NOMO-1 treated with DMSO at 0.1 percent for 48 hours (cell line): ENCODE results near the gene KNDC1.
"Not testable (repeated sequence)": the region's sequence is repeated elsewhere in the genome, so short reads cannot be mapped to it uniquely, and the experiment has no call there.

Experiments
- DNase-seq: peaks from one replicate; lab custom pipeline; 2025; ENCODE audit not compliant: unreplicated experiment; lab: John Stamatoyannopoulos, UW

Gene KNDC1

DNA sequence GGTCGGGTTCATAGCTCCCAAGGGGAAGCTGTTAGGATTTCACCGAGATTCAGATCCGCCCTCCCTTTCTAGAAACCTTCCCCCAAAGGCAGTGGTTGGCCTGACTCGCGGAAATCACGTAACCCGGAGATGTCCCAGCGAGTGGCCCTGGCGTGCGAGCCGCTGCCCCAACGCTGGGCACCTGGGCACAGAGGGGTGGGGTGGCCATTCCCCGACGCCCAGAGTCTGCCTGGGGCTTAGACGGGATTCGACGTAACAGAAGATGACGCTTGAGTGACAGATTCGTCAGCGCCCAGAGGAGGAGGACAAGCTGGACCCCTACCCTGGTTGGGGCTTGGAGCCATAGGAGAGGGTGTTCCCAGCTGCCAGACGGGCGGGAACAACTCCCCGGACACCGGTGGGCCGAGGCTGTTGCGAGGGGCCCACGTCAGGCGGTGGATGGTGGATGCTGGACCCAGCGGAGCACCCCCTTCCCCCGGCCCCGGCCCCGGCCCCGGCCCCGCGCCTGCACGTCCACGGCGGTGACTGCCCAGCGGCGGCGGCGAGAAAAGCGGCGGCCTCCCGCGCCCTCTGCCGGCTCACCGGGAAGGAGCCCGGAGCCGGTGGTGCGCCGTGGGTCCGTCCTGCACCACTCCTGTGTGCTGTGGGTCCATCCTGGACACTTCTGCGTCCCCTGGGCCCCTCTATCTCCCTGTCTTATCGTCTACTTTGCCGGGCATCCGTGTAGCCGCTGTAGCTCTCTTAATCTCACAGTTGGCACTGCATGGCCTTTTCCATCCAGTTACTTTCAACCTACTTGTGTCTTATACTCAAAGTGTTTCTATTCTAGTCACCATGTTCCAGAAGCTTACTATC is 35.4 kb upstream of the KNDC1 start:
- DNase-seq, result peak; percentile 19

DNA sequence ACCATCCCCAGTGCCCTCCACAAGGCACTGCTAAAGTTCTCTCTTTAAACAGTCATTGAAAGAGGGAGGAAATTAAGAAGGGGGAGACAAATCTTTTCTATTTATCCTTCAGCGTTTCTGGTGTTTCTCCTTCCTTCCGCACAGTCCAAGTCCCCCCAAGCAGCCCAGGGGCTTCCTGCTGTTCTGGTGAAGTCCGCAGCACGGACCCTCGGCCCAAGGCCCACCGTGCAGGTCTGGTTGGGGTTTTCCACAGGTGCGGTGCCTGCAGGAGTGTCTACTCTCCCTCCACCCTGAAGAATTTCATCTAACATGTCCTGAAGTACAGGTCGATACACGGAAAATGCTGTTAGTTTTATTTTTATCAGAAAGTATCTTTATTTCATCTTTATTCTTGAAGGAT is 34.1 kb upstream of the KNDC1 start:
- no peak for DNase-seq

- no peak for DNase-seq
Measured at GRCh38 chr10:133126431-133127290, 33.4 kb upstream of the KNDC1 start.

DNA sequence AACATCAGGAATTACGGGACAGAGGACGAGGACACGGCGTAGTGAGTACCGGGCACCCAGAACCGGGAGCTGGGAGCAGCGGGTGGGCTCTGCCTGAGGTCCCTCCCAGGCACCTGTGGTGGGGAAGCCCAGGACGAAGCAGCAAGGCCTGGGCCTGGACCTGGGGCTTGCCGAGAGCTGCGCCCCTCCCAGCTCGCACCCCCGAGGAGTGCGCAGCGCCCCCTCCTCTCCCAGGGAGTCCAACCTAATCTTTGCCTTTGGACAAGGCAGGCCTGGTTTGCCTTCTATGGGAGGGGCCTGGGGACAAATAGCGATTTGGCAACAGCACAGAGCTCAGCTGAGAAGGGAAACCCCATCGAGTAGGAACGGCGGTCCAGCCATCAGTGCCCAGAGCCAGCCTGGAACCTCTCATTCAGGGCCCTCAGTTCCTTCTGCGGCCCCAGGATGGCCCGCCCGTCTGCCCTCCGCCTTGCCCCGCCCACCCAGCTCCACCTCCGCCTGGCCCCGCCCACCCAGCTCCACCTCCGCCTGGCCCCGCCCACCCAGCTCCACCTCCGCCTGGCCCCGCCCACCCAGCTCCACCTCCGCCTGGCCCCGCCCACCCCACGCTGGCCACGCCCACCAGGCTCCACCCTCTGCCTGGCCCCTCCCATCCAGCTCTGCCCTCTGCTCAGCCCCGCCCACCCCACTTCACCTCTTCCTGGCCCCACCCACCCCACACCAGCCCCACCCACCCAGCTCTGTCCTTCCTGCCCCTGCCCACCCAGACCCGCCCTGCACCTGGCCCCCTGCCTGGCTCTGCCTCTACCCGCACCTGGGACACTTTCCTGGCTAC is 32.5 kb upstream of the KNDC1 start:
- DNase-seq, result no peak

DNA sequence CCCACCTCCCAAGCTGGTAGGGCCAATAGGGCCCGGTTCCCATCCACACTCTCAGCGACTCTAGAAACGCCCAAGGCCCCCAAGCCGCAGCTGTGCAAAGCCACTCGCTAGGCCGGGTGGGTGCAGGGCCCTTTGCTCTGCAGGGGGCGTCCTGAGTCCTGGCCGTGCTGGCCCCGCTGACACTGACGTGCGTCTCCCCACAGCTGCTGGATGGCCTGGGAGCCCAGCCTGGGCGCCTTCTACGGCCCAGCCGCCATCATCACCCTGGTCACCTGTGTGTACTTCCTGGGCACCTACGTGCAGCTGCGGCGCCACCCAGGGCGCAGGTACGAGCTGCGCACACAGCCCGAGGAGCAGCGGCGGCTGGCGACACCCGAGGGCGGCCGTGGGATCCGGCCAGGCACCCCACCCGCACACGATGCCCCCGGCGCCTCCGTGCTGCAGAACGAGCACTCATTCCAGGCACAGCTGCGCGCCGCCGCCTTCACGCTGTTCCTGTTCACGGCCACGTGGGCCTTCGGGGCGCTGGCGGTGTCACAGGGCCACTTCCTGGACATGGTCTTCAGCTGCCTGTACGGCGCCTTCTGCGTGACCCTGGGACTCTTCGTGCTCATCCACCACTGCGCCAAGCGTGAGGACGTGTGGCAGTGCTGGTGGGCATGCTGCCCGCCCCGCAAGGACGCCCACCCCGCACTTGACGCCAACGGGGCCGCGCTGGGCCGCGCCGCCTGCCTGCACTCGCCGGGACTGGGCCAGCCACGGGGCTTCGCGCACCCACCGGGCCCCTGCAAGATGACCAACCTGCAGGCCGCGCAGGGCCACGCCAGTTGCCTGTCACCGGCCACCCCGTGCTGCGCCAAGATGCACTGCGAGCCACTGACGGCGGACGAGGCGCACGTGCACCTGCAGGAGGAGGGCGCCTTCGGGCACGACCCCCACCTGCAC is 31.6 kb upstream of the KNDC1 start:
- no peak for DNase-seq

DNA sequence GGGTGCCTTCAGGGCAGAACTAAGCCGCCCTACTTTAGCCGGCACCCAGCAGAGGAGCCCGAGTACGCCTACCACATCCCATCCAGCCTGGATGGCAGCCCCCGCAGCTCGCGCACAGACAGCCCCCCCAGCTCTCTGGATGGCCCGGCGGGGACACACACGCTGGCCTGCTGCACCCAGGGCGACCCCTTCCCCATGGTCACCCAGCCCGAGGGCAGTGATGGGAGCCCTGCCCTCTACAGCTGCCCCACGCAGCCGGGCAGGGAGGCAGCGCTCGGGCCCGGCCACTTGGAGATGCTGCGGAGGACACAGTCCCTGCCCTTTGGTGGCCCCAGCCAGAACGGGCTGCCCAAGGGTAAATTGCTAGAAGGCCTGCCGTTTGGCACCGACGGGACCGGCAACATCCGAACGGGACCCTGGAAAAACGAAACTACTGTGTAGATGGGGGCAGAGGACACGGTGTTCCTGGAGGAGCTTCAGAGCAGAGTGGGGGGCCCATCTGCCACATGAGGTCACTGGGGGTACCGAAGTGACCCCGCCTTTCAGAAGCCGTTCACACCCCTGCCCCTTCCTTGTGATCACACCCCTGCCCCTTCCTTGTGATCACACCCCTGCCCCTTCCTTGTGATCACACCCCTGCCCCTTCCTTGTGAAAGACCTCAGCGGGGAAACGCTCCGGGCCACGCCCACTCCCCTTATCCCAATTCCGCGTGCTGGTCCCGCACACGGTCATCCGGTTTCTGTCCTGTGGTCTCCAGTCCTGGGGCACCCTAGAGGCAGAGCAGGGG is 30.8 kb upstream of the KNDC1 start:
- DNase-seq, result no peak

DNA sequence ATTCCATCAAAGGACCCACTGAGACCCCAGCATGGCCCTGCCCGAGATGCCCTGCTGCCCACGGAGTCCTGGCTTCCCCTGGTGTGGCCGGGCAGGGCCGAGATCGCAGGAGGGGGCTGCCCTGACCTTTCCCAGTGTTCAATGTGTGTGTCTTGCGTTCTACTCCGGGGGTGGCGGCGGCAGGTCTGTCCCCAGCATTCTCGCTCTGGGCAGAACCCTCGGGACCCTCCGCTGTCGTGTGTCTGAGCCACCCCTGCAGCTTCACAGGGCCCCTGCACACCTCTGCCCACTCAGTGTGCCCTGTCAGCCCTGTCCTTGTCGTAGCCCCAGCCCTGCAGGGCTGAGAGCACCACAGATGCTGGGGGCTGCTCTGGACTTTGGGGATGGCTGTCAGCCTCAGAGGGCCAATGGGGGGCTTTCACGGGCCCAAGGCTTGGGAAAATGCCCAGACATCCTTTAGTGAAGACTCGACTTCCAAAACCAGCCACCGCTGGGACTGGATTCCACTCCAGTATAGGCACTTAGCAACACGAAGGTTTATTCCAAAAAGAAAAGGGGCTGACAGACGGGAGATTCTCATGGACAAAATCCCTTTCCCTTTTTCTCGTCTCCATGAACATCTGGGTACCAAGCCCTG is 30.0 kb upstream of the KNDC1 start:
- no peak for DNase-seq

DNA sequence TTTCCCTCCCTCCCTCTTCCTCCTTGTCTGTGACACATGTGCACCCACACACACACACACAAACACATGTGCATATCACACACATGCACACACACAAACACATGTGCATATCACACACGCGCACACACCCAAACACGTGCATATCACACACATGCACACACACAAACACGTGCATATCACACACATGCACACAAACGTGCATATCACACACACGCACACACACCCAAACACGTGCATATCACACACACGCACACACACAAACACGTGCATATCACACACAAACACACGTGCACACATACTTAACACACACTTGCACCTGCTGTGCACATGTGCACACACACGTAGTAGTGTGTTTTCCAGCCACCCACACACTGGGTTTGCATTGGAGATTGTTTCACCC is 29.4 kb upstream of the KNDC1 start:
- DNase-seq, result no peak

- no peak for DNase-seq
Measured at GRCh38 chr10:133131053-133131452, 29.0 kb upstream of the KNDC1 start.

DNA sequence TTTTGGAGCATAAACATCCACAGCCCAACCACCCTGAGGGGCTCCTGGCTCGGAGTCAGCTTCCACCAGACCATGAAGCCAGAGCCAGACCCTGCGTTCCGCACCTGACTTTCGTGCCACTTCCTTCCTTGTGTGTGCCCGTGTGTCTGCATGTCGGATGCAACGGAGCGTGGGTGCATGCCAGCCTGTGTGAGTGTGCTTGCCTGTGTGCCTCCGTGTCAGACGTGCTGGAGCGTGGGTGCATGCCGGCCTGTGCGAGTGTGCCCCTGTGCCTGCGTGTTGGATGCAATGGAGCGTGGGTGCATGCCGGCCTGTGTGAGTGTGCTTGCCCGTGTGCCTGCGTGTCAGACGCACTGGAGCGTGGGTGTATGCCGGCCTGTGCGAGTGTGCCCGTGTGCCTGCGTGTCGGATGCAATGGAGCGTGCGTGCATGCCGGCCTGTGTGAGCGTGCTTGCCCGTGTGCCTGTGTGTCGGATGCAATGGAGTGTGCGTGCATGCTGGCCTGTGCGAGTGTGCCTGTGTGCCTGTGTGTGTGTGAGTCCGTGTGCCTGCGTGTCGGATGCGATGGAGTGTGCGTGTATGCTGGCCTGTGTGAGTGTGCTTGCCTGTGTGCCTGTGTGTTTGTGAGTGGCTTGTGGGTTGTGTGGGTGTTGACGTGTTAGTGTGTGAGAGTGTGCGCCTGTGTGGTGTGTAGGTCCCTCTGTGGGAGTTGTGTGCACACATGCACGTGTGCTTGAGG is 28.1 kb upstream of the KNDC1 start:
- DNase-seq, result no peak

DNA sequence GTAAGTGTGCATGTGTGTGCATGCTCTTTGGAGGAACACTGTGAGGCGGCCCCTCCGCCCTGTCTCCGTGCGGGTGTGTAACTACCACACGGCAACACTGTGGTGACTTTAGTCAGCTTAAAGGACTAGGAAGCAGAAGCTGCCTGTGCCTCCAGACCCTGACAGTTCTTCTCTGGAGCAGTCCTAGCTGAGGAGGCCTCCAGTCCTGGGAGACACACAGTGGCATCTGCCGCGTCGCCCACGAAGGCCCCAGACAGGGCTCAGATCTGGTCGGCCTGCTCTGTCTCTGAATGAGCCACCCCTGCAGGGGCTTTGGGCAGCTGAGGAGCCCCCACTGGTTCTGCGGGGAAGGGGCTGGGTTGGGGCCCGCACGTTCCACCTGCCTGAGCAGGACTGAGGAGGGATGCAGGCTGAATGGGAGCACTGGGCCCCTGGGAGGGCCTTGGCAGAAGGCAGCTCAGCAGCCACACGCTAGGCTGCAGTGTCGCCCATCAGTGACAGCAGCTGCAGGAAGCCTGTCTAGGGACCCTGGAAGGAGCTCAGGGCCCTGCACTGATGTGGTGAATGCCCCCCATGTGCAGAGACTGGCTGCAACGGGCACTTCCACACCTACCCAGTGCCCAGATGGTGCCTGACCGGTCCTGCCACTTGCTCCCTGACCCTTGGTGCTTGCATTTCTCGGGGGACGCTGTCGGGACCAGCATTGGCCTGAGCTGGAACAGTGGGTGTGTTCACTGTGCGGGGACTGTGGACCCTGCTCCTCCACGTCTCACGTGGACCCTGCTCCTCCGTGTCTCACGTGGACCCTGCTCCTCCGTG is 27.3 kb upstream of the KNDC1 start:
- DNase-seq, result no peak

- no peak for DNase-seq
Measured at GRCh38 chr10:133133471-133134231, 26.4 kb upstream of the KNDC1 start.

DNA sequence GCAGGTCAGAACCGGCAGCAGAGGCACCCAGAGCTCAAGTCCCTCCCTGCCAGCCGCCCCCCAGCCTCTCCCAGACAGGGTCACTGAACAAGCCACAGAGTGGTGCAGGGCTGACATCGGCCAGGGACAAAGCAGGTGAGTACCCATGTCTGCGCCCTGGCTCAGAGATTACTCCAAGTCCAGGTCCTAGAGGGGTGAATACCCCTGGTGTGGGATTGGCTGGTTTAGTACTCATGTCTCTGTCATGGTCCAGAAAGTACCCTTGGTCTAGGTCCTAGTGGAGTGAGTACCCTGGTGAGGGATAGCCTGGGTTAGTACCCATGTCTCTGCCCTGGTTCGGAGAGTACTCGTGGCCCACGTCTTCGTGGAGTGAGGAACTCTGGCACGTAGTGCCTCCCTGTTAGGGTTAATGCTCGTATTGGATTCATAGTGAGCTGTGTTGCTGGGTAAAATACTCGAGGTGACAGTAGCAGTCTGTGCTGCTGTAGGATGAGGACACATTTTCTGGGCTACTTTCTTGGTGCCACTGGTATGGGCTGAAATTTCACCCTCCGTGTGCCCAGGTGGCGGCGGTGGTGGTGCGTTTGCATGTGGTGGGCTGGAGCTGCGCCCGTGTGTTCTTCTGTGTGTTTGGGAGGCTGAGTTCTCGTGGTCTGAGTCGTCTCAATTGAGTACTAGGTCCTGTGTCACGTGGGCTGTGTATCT is 25.5 kb upstream of the KNDC1 start:
- no peak for DNase-seq

DNA sequence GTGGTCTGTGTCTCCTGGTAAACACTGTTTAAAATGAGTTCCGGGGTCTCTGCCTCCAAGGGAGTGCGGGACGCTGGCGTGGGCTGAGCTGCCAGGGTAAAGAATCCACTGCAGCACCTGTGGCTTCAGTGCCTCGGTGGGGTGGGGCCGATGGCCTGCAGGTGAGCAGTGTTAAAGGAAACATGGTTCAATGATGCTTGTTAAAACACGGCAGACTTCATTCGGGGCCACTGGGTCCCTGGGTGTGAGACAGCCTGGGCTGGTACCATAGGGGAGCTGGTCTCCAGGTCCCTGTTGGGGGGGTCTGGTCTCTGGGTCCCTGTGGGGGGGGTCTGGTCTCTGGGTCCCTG is 24.9 kb upstream of the KNDC1 start:
- no peak for DNase-seq

- not testable (repeated sequence) for DNase-seq
Measured at GRCh38 chr10:133137486-133138145, 22.4 kb upstream of the KNDC1 start.
